Glutamatergic neuron (in vitro differentiated cells): ENCODE results near the gene PPP2R5B. TPM values are rescaled to one million over a fixed set of nuclear protein-coding genes. Genes with fewer than 3 reads are reported as not detected.

Source experiments
- DNase-seq: peaks from one replicate; pipeline ENCODE4 v3.0.0; 2022
- H3K27ac Mint-ChIP-seq: one replicate; pipeline ENCODE4 v1.8.0; 2020; ENCODE audit warnings: mild to moderate bottlenecking, mixed read lengths, inconsistent platforms; ENCODE audit not compliant: unreplicated experiment
- H3K27me3 Mint-ChIP-seq: one replicate; pipeline ENCODE4 v1.8.0; 2020; ENCODE audit warnings: mild to moderate bottlenecking, moderate library complexity, mixed read lengths, inconsistent platforms; ENCODE audit not compliant: unreplicated experiment
- H3K36me3 Mint-ChIP-seq: one replicate; pipeline ENCODE4 v1.8.0; 2020; ENCODE audit warnings: mild to moderate bottlenecking, mixed read lengths, inconsistent platforms; ENCODE audit not compliant: unreplicated experiment
- H3K4me1 Mint-ChIP-seq: one replicate; pipeline ENCODE4 v1.8.0; 2020; ENCODE audit warnings: mild to moderate bottlenecking, low read depth, mixed read lengths, inconsistent platforms; ENCODE audit not compliant: unreplicated experiment
- H3K4me3 Mint-ChIP-seq: one replicate; pipeline ENCODE4 v1.8.0; 2020; ENCODE audit warnings: mild to moderate bottlenecking, mixed read lengths, inconsistent platforms; ENCODE audit not compliant: unreplicated experiment
- H3K9me3 Mint-ChIP-seq: one replicate; pipeline ENCODE4 v1.8.0; 2020; ENCODE audit warnings: mild to moderate bottlenecking, moderate library complexity, mixed read lengths, inconsistent platforms; ENCODE audit not compliant: unreplicated experiment
- total RNA-seq: library from RNA; stranded (reverse); fragmentation: NEBNext Ultra II Directional; extraction: Animal tissue kit (Norgen Biotek cat#: 25700); gene quantifications from one replicate; pipeline ENCODE4 v1.2.1, GENCODE V29; 2021; ENCODE audit not compliant: unreplicated experiment
- TF ChIP-seq, protein P1 (sequence below): fragments of 200-600 bp; sonication (generic); IDR thresholded peaks from one replicate; pipeline ENCODE4 v1.5.0; 2021; ENCODE audit not compliant: partially characterized antibody, unreplicated experiment

The PPP2R5B gene
- total RNA-seq, 1 donor from 2014 or later = 148 TPM

DNA sequence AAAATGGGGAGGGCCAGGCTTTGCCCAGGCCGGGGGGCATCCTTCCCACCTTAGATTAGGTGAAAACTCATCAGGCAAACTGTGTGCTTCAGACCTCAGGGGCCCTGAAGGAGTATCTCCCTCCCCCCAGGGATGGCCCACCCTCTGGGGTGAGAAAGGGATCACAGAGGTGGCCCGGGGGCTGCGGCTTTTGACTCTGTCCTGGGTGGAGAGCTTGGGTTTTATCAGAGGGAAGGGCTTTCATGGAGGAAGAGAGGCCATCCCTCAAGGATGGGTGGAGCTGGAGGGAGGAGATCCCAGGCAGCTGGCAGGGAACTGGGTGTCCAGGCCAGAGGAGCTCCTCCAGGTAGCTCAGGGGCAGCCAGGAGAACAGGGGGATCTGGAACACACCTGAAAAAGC lies 3.1 kb upstream of the PPP2R5B start:
- TF ChIP-seq, protein P1, sequence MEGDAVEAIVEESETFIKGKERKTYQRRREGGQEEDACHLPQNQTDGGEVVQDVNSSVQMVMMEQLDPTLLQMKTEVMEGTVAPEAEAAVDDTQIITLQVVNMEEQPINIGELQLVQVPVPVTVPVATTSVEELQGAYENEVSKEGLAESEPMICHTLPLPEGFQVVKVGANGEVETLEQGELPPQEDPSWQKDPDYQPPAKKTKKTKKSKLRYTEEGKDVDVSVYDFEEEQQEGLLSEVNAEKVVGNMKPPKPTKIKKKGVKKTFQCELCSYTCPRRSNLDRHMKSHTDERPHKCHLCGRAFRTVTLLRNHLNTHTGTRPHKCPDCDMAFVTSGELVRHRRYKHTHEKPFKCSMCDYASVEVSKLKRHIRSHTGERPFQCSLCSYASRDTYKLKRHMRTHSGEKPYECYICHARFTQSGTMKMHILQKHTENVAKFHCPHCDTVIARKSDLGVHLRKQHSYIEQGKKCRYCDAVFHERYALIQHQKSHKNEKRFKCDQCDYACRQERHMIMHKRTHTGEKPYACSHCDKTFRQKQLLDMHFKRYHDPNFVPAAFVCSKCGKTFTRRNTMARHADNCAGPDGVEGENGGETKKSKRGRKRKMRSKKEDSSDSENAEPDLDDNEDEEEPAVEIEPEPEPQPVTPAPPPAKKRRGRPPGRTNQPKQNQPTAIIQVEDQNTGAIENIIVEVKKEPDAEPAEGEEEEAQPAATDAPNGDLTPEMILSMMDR = no peak

DNA sequence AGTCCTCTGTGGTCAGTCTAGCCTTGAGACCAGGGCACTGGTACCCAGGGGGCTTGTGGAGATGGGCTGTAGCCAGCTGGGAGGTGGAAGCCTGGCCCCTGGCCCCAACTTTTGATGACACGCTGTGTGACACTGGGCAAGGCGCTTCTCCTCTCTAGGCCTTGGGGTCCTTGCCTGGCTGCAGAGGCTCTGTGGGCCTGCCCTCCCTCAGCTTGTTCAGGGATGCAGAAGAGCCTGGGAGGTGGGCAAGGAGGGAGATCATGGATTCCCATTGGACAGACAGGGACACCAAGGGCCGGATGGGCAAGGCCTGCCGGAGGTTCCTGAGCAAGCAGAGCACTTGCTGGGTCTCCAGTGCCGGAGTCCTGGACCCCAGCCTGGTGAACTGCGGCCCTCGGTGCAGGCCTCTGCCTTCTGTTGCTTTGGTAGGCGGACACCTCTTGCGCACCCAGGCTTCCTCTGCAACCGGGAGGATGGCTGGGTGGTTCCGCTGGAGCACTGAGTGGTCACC lies 1.3 kb upstream of the PPP2R5B start:
- H3K4me3 Mint-ChIP-seq = no peak overlapping the region
- H3K27me3 Mint-ChIP-seq = peaks cover 6% of the 10 kb centered on the region
- no peak for DNase-seq
- H3K9me3 Mint-ChIP-seq = peaks cover 2% of the 10 kb centered on the region
- H3K36me3 Mint-ChIP-seq = no peaks in the 10 kb centered on the region
- TF ChIP-seq, protein P1 = no peak
- peak overlapping the region; percentile 100 for H3K27ac Mint-ChIP-seq
- peaks cover 15% of the 10 kb centered on the region for H3K4me1 Mint-ChIP-seq

More for the DNA sequence above, 3.1 kb upstream of the PPP2R5B start:
- no peaks in the 10 kb centered on the region for H3K36me3 Mint-ChIP-seq
- peaks cover 18% of the 10 kb centered on the region for H3K4me1 Mint-ChIP-seq
- H3K27ac Mint-ChIP-seq = peak overlapping the region; percentile 70
- H3K9me3 Mint-ChIP-seq = peaks cover 8% of the 10 kb centered on the region
- H3K27me3 Mint-ChIP-seq = peaks cover 6% of the 10 kb centered on the region
- no peak overlapping the region for H3K4me3 Mint-ChIP-seq
- no peak for DNase-seq

DNA sequence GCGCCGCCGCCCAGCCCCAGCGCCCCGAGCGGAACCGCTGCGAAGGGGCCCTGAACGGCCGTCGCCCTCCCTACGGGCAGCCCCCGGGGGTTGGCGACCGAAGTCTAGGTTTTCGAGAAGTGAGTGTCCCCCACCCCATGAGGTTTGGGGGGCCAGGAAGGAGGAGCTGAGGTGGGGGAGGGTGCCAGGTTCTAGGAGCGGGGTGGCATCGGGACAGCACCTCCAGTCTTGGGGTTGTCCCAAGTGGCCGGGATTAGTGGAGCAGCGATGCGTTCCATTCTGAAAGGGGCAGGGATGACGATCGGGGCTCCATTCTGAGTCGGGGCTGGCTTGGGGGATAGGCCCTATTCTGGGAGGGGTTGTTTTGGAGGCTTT lies 408 bp downstream of the PPP2R5B start:
- Mint-ChIP-seq H3K4me1 (peaks cover 10% of the 10 kb centered on the region), H3K9me3 (peaks cover 3% of the 10 kb centered on the region), H3K36me3 (no peaks in the 10 kb centered on the region), H3K4me3 (peak overlapping the region; percentile 92), H3K27ac (peak overlapping the region; percentile 96), H3K27me3 (peaks cover 4% of the 10 kb centered on the region)
- no peak for DNase-seq
- TF ChIP-seq, protein P1 = peak; percentile 1

DNA sequence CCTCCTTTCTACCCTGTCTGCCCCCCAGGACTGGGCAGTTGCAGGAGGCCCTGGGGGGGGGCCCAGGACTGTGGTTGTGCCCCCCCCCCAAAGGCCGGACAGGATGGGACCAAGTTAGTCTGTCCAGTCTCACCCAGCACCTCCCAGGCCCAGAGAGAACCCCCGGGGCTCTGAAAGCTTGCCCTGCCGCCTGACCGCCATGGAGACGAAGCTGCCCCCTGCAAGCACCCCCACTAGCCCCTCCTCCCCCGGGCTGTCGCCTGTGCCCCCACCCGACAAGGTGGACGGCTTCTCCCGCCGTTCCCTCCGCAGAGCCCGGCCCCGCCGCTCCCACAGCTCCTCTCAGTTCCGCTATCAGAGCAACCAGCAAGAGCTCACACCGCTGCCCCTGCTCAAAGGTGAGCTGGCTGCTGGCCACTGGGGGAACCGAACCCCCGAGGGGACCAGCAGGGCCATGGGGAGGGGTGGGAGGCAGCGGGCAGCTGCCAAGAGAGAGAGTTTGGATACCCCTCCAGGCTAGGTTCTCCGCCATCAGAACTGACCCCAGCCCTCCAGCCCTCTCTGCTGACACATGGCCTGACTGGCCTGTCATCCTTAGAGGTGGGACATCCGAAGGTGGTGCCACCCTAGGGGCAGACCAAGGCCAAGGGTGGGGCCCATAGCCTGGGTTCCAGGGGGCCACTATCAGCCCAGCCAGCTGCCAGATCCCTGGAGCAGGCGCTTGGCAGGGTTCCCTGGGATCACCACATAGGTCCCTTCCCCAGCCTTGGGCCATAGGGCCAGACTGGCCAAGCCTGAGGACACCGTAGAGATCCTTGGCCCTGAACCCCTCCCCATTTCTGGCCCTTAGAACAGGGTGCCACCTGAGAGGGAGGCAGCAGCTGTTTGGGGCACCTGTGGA lies 1.3 kb downstream of the PPP2R5B start:
- H3K27ac Mint-ChIP-seq = peak overlapping the region; percentile 96
- H3K36me3 Mint-ChIP-seq = peaks cover 4% of the 10 kb centered on the region
- H3K27me3 Mint-ChIP-seq = peaks cover 4% of the 10 kb centered on the region
- H3K9me3 Mint-ChIP-seq = peaks cover 3% of the 10 kb centered on the region
- H3K4me1 Mint-ChIP-seq = peaks cover 5% of the 10 kb centered on the region
- DNase-seq = no peak
- TF ChIP-seq, protein P1 = no peak
- H3K4me3 Mint-ChIP-seq = peak overlapping the region; percentile 92

DNA sequence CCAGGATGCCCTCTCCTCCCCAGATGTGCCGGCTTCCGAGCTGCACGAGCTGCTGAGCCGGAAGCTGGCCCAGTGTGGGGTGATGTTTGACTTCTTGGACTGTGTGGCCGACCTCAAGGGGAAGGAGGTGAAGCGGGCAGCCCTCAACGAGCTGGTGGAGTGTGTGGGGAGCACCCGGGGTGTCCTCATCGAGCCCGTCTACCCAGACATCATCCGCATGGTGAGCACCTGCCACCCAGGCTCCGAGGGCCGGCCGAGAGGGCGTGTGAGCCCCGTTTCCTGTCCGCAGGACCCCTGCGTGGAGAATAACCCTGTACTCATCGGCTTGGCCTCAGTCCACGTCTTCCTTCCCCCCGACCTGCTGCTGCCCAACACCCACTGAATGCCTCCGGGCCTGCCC lies 2.2 kb downstream of the PPP2R5B start:
- no peak for DNase-seq
- Mint-ChIP-seq H3K27ac (no peak overlapping the region), H3K4me1 (peaks cover 5% of the 10 kb centered on the region), H3K27me3 (peaks cover 4% of the 10 kb centered on the region), H3K36me3 (peaks cover 9% of the 10 kb centered on the region), H3K4me3 (peak overlapping the region; percentile 75), H3K9me3 (peaks cover 2% of the 10 kb centered on the region)
- TF ChIP-seq, protein P1 = no peak
